Neural cell (in vitro differentiated cells): Measurements from ENCODE around the gene LCN10. TPM values are rescaled to one million over a fixed set of nuclear protein-coding genes. Genes with fewer than 3 reads are reported as not detected.

ENCODE experiments used
- H2AFZ ChIP-seq: fragments of 200-600, 300-800 bp; sonication (generic), shearing (Covaris generic); 2 replicates; pipeline ENCODE4 v1.6.0; 2014; ENCODE audit warnings: low read depth, mild to moderate bottlenecking, antibody characterized with exemption, low read length, moderate library complexity
- H3F3A ChIP-seq: fragments of 200-600 bp; shearing (Covaris generic); 2 replicates; pipeline ENCODE4 v1.6.1; 2016; ENCODE audit warnings: mild to moderate bottlenecking, moderate library complexity, mixed read lengths, antibody characterized with exemption, low read length; ENCODE audit not compliant: insufficient read depth, poor library complexity, severe bottlenecking
- H3K27ac ChIP-seq: fragments of 200-600, 300-800 bp; sonication (generic), shearing (Covaris generic); 2 replicates; pipeline ENCODE4 v1.5.1; 2014; ENCODE audit warnings: mild to moderate bottlenecking, low read length, moderate library complexity
- H3K27me3 ChIP-seq: fragments of 300-800, 200-600 bp; sonication (generic), shearing (Covaris generic); 2 replicates; pipeline ENCODE4 v1.6.0; 2014; ENCODE audit warnings: mild to moderate bottlenecking, low read depth, low read length, moderate library complexity; ENCODE audit not compliant: insufficient read depth
- H3K36me3 ChIP-seq: fragments of 300-800, 200-600 bp; sonication (generic), shearing (Covaris generic); 2 replicates; pipeline ENCODE4 v1.5.1; 2014; ENCODE audit warnings: mild to moderate bottlenecking, antibody characterized with exemption, low read length, moderate library complexity; ENCODE audit not compliant: insufficient read depth
- H3K4me2 ChIP-seq: fragments of 300-800, 200-600 bp; sonication (generic), shearing (Covaris generic); 2 replicates; pipeline ENCODE4 v1.6.0; 2014; ENCODE audit warnings: mild to moderate bottlenecking, low read length
- H3K4me3 ChIP-seq: fragments of 300-800, 200-600 bp; sonication (generic), shearing (Covaris generic); 2 replicates; pipeline ENCODE4 v1.5.1; 2014; ENCODE audit warnings: mild to moderate bottlenecking, low read length, moderate library complexity
- H3K79me2 ChIP-seq: fragments of 200-600 bp; shearing (Covaris generic); replicated peaks from 2 replicates; pipeline ENCODE4 v1.6.0; 2014; ENCODE audit warnings: mild to moderate bottlenecking, low read length, moderate library complexity; ENCODE audit not compliant: insufficient read depth
- H3K9ac ChIP-seq: fragments of 300-800, 200-600 bp; sonication (generic), shearing (Covaris generic); 2 replicates; pipeline ENCODE4 v1.6.1; 2016; ENCODE audit warnings: mild to moderate bottlenecking, low read length, mixed read lengths
- H3K9me2 ChIP-seq: fragments of 200-600 bp; shearing (Covaris generic); 2 replicates; pipeline ENCODE4 v1.6.1; 2016; ENCODE audit warnings: mild to moderate bottlenecking, low read length, mixed read lengths; ENCODE audit not compliant: insufficient read depth
- H3K9me3 ChIP-seq: fragments of 200-600, 300-800 bp; sonication (generic), shearing (Covaris generic); 2 replicates; pipeline ENCODE4 v1.6.1; 2016; ENCODE audit warnings: mild to moderate bottlenecking, mixed run types, low read length, moderate library complexity, mixed read lengths
- H4K20me1 ChIP-seq: fragments of 200-600 bp; shearing (Covaris generic); 2 replicates; pipeline ENCODE4 v1.6.1; 2016; ENCODE audit warnings: mild to moderate bottlenecking, mixed run types; ENCODE audit not compliant: insufficient read depth
- EP300 ChIP-seq: fragments of 450-650 bp; conservative IDR thresholded peaks from 2 replicates; pipeline ENCODE4 v1.6.1; 2014; ENCODE audit warnings: antibody characterized with exemption, mild to moderate bottlenecking, moderate library complexity; ENCODE audit not compliant: poor library complexity, severe bottlenecking
- EZH2 ChIP-seq: fragments of 200-600, 300-800 bp; shearing (Covaris generic), sonication (generic); IDR thresholded peaks from 2 replicates; pipeline ENCODE4 v1.6.1; 2014; ENCODE audit warnings: antibody characterized with exemption, low read length, borderline replicate concordance, mild to moderate bottlenecking; ENCODE audit not compliant: insufficient read depth, poor library complexity, severe bottlenecking
- MXI1 ChIP-seq: fragments of 450-650 bp; conservative IDR thresholded peaks from 2 replicates; pipeline ENCODE4 v1.6.1; 2014; ENCODE audit warnings: antibody characterized with exemption, mild to moderate bottlenecking; ENCODE audit not compliant: poor library complexity, severe bottlenecking
- POLR2AphosphoS5 ChIP-seq: IDR thresholded peaks from 2 replicates; pipeline ENCODE4 v1.6.1; 2012
- RAD21 ChIP-seq: fragments of 450-650 bp; conservative IDR thresholded peaks from 2 replicates; pipeline ENCODE4 v1.6.1; 2014; ENCODE audit warnings: antibody characterized with exemption, mild to moderate bottlenecking, moderate library complexity
- SMC3 ChIP-seq: fragments of 450-650 bp; conservative IDR thresholded peaks from 2 replicates; pipeline ENCODE4 v1.6.1; 2014; ENCODE audit warnings: antibody characterized with exemption, mild to moderate bottlenecking, moderate library complexity; ENCODE audit not compliant: poor library complexity
- TAF1 ChIP-seq: IDR thresholded peaks from 2 replicates; pipeline ENCODE4 v1.6.1; 2012; ENCODE audit warnings: low read depth
- polyA plus RNA-seq: library from polyadenylated mRNA; depleted of rRNA; stranded (reverse); fragments of >200 nt; gene quantifications from 2 replicates; pipeline ENCODE4 v1.2.3, GENCODE V29; 2014
- TF ChIP-seq, protein P1 (sequence below): IDR thresholded peaks from 2 replicates; pipeline ENCODE4 v1.6.1; 2012; ENCODE audit warnings: borderline replicate concordance
- TF ChIP-seq, protein P2 (sequence below): fragments of 450-650 bp; IDR thresholded peaks from 2 replicates; pipeline ENCODE4 v1.5.1; 2014; ENCODE audit warnings: antibody characterized with exemption, mild to moderate bottlenecking, moderate library complexity; ENCODE audit not compliant: poor library complexity, severe bottlenecking

LCN10 gene
- polyA plus RNA-seq, 1 donor from 2014 or later: not detected

- Histone ChIP-seq H3K9ac (no peak overlapping the region), H3K79me2 (no peaks in the 10 kb centered on the region), H3K9me3 (no peaks in the 10 kb centered on the region), H3K9me2 (no peaks in the 10 kb centered on the region), H3K27me3 (no peaks in the 10 kb centered on the region), H3K27ac (no peak overlapping the region), H2AFZ (no peak overlapping the region), H3K4me2 (no peak overlapping the region), H3K36me3 (no peaks in the 10 kb centered on the region), H3F3A (no peaks in the 10 kb centered on the region), H4K20me1 (no peaks in the 10 kb centered on the region), H3K4me3 (no peak overlapping the region)
- TF ChIP-seq MXI1 (no peak), SMC3 (no peak), EP300 (no peak), TAF1 (no peak), POLR2AphosphoS5 (no peak), RAD21 (no peak), EZH2 (no peak)
- TF ChIP-seq, protein P1, sequence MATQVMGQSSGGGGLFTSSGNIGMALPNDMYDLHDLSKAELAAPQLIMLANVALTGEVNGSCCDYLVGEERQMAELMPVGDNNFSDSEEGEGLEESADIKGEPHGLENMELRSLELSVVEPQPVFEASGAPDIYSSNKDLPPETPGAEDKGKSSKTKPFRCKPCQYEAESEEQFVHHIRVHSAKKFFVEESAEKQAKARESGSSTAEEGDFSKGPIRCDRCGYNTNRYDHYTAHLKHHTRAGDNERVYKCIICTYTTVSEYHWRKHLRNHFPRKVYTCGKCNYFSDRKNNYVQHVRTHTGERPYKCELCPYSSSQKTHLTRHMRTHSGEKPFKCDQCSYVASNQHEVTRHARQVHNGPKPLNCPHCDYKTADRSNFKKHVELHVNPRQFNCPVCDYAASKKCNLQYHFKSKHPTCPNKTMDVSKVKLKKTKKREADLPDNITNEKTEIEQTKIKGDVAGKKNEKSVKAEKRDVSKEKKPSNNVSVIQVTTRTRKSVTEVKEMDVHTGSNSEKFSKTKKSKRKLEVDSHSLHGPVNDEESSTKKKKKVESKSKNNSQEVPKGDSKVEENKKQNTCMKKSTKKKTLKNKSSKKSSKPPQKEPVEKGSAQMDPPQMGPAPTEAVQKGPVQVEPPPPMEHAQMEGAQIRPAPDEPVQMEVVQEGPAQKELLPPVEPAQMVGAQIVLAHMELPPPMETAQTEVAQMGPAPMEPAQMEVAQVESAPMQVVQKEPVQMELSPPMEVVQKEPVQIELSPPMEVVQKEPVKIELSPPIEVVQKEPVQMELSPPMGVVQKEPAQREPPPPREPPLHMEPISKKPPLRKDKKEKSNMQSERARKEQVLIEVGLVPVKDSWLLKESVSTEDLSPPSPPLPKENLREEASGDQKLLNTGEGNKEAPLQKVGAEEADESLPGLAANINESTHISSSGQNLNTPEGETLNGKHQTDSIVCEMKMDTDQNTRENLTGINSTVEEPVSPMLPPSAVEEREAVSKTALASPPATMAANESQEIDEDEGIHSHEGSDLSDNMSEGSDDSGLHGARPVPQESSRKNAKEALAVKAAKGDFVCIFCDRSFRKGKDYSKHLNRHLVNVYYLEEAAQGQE: no peak
- TF ChIP-seq, protein P2, sequence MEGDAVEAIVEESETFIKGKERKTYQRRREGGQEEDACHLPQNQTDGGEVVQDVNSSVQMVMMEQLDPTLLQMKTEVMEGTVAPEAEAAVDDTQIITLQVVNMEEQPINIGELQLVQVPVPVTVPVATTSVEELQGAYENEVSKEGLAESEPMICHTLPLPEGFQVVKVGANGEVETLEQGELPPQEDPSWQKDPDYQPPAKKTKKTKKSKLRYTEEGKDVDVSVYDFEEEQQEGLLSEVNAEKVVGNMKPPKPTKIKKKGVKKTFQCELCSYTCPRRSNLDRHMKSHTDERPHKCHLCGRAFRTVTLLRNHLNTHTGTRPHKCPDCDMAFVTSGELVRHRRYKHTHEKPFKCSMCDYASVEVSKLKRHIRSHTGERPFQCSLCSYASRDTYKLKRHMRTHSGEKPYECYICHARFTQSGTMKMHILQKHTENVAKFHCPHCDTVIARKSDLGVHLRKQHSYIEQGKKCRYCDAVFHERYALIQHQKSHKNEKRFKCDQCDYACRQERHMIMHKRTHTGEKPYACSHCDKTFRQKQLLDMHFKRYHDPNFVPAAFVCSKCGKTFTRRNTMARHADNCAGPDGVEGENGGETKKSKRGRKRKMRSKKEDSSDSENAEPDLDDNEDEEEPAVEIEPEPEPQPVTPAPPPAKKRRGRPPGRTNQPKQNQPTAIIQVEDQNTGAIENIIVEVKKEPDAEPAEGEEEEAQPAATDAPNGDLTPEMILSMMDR: no peak
Observed at GRCh38 chr9:136695955-136696354, 46.8 kb downstream of the LCN10 start.

DNA sequence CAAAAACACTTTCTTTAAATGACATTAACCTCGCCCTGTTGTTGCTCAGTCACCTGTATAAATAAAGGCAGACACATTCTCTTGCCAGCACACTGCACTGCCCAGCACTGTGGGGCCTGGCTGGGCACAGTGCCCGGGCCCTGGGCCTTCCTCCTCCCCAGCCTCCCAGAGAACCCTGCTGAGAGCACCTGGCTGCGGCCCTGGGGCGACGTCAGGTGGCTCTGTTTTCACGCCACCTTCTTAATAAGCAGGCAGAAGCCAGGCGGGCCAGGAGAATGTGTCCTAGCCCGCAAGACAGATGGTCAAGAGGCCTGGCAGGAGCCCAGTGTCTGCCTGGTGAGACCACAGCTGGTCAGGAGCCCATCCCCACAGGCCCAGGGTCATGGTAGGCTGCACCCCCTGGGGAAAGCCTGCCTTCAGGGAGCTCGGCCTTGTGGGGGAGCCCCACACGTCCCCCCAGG lies 47.3 kb downstream of the LCN10 start:
- no peak overlapping the region for H2AFZ ChIP-seq
- H3K27ac ChIP-seq: no peak overlapping the region

GRCh38 chr9:136694872-136695247 lies 47.9 kb downstream of the LCN10 start:
- no peaks in the 10 kb centered on the region for H3K9me3 ChIP-seq
- no peaks in the 10 kb centered on the region for H4K20me1 ChIP-seq
- no peak overlapping the region for H2AFZ ChIP-seq
- H3F3A ChIP-seq: no peaks in the 10 kb centered on the region
- no peaks in the 10 kb centered on the region for H3K36me3 ChIP-seq
- H3K27ac ChIP-seq: no peak overlapping the region
- no peak overlapping the region for H3K9ac ChIP-seq
- no peaks in the 10 kb centered on the region for H3K9me2 ChIP-seq
- no peaks in the 10 kb centered on the region for H3K79me2 ChIP-seq
- no peak overlapping the region for H3K4me2 ChIP-seq
- TF ChIP-seq EZH2 (no peak), MXI1 (no peak), TAF1 (no peak), RAD21 (no peak), SMC3 (no peak), EP300 (no peak), POLR2AphosphoS5 (no peak)
- TF ChIP-seq, protein P1: no peak
- TF ChIP-seq, protein P2: no peak
- no peak overlapping the region for H3K4me3 ChIP-seq
- H3K27me3 ChIP-seq: no peaks in the 10 kb centered on the region

More for the DNA sequence above, 47.3 kb downstream of the LCN10 start:
- Histone ChIP-seq H4K20me1 (no peaks in the 10 kb centered on the region), H3F3A (no peaks in the 10 kb centered on the region), H3K36me3 (no peaks in the 10 kb centered on the region), H3K4me2 (no peak overlapping the region), H3K4me3 (no peak overlapping the region), H3K9ac (no peak overlapping the region), H3K79me2 (no peaks in the 10 kb centered on the region), H3K27me3 (no peaks in the 10 kb centered on the region), H3K9me3 (no peaks in the 10 kb centered on the region), H3K9me2 (no peaks in the 10 kb centered on the region)
- TF ChIP-seq SMC3: no peak
- no peak for TF ChIP-seq MXI1
- TF ChIP-seq RAD21: no peak
